ENCODE data around the gene UQCRC1.

DNA sequence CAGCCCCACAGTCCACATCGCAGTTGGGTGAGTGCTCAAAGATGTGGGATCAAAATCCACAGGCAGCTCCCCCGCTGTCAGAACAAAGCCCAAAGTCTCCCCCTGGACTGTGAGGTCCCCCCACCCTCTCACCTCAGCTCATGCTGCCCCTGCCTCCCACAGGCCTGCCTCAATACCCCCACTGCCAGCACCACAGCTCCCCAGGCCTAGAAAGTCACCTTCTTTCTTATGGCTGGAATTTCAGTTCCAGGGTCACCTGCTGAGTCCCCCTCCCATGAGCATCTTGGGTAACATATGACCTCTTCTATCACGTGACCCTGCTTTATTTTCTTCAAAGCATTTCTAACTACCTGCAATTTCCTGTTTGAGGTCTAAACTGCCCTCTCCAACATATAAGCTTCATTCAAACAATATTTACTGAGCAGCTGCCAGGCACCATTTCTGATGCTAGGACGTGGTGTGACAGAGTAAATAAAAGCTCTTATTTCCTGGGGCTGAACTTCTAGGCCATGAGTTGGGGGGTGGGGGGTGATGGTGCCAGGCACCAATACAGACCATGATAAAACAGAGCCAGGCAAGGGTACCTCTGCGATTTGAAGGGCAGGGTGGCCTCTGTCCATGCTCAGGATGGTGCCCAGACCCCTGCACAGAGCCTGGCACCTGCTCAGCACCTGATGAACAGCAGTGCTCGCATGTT, 14.6 kb upstream of the UQCRC1 start:
- TF ChIP-seq SIN3A (IDR thresholded peaks at IDR 0.05; ENCODE audit: borderline replicate concordance, insufficient read depth, low read depth, low read length) = no peak
- TF ChIP-seq, protein P1, sequence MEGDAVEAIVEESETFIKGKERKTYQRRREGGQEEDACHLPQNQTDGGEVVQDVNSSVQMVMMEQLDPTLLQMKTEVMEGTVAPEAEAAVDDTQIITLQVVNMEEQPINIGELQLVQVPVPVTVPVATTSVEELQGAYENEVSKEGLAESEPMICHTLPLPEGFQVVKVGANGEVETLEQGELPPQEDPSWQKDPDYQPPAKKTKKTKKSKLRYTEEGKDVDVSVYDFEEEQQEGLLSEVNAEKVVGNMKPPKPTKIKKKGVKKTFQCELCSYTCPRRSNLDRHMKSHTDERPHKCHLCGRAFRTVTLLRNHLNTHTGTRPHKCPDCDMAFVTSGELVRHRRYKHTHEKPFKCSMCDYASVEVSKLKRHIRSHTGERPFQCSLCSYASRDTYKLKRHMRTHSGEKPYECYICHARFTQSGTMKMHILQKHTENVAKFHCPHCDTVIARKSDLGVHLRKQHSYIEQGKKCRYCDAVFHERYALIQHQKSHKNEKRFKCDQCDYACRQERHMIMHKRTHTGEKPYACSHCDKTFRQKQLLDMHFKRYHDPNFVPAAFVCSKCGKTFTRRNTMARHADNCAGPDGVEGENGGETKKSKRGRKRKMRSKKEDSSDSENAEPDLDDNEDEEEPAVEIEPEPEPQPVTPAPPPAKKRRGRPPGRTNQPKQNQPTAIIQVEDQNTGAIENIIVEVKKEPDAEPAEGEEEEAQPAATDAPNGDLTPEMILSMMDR (IDR thresholded peaks at IDR 0.05) = no peak
- no peak for TF ChIP-seq POLR2AphosphoS5 (IDR thresholded peaks at IDR 0.05; ENCODE audit: low read depth, low read length)
- TF ChIP-seq, protein P2, sequence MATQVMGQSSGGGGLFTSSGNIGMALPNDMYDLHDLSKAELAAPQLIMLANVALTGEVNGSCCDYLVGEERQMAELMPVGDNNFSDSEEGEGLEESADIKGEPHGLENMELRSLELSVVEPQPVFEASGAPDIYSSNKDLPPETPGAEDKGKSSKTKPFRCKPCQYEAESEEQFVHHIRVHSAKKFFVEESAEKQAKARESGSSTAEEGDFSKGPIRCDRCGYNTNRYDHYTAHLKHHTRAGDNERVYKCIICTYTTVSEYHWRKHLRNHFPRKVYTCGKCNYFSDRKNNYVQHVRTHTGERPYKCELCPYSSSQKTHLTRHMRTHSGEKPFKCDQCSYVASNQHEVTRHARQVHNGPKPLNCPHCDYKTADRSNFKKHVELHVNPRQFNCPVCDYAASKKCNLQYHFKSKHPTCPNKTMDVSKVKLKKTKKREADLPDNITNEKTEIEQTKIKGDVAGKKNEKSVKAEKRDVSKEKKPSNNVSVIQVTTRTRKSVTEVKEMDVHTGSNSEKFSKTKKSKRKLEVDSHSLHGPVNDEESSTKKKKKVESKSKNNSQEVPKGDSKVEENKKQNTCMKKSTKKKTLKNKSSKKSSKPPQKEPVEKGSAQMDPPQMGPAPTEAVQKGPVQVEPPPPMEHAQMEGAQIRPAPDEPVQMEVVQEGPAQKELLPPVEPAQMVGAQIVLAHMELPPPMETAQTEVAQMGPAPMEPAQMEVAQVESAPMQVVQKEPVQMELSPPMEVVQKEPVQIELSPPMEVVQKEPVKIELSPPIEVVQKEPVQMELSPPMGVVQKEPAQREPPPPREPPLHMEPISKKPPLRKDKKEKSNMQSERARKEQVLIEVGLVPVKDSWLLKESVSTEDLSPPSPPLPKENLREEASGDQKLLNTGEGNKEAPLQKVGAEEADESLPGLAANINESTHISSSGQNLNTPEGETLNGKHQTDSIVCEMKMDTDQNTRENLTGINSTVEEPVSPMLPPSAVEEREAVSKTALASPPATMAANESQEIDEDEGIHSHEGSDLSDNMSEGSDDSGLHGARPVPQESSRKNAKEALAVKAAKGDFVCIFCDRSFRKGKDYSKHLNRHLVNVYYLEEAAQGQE (IDR thresholded peaks at IDR 0.05; ENCODE audit: insufficient read depth in 1 of 2, low read depth in 2 of 2, low read length in 1 of 2) = no peak
- TF ChIP-seq TCF7L2 (IDR thresholded peaks at IDR 0.05; ENCODE audit: low read depth, low read length) = no peak
